SK-N-SH (cell line): ENCODE results near the gene PARP14.

ENCODE experiments used
- CTCF ChIP-seq: fragments of 200-600 bp; sonication (generic); IDR thresholded peaks from 2 replicates; pipeline ENCODE4 v1.6.1; 2017; ENCODE audit warnings: antibody characterized with exemption, mild to moderate bottlenecking, moderate library complexity
- ELF1 ChIP-seq: IDR thresholded peaks from 2 replicates; pipeline ENCODE4 v1.4.0; 2012
- EP300 ChIP-seq, 2 experiments: IDR thresholded peaks; 2 replicates each; pipeline versions ENCODE4 v1.4.0 to v1.6.1; 2012; ENCODE audit warnings: borderline replicate concordance in 1 of 2, low read depth in 1 of 2, low read length in 1 of 2
- NRF1 ChIP-seq: IDR thresholded peaks from 2 replicates; pipeline ENCODE4 v1.6.1; 2012; ENCODE audit warnings: low read depth, mild to moderate bottlenecking, low read length
- POLR2AphosphoS5 ChIP-seq: IDR thresholded peaks from 2 replicates; pipeline ENCODE4 v1.6.1; 2012; ENCODE audit warnings: low read depth, low read length

GRCh38 chr3:122755491-122755890 is 74.9 kb downstream of the PARP14 start:
- no peak for TF ChIP-seq EP300 (IDR thresholded peaks at IDR 0.05; ENCODE audit: borderline replicate concordance in 1 of 2, low read depth in 1 of 2, low read length in 1 of 2)
- no peak for TF ChIP-seq POLR2AphosphoS5
- TF ChIP-seq CTCF, result no peak
- no peak for TF ChIP-seq NRF1
- no peak for TF ChIP-seq ELF1
